A673 (cell line): ENCODE data around the gene SMAD3.
"Not testable (repeated sequence)": the region's sequence is repeated elsewhere in the genome, so short reads cannot be mapped to it uniquely, and the experiment has no call there.

Experiments used
- EZH2 ChIP-seq: fragments of 200-600 bp; sonication (generic); IDR thresholded peaks from 2 replicates; pipeline ENCODE4 v1.6.1; 2017; ENCODE audit warnings: borderline replicate concordance, low read depth, mild to moderate bottlenecking, mixed read lengths, antibody characterized with exemption, low read length; ENCODE audit not compliant: poor library complexity, severe bottlenecking
- TF ChIP-seq, protein P1 (sequence below): fragments of 300-800, 200-600 bp; sonication (generic); conservative IDR thresholded peaks from 2 replicates; pipeline ENCODE4 v1.5.1; 2017; ENCODE audit warnings: low read depth, mild to moderate bottlenecking, antibody characterized with exemption, low read length, moderate library complexity, mixed read lengths

DNA sequence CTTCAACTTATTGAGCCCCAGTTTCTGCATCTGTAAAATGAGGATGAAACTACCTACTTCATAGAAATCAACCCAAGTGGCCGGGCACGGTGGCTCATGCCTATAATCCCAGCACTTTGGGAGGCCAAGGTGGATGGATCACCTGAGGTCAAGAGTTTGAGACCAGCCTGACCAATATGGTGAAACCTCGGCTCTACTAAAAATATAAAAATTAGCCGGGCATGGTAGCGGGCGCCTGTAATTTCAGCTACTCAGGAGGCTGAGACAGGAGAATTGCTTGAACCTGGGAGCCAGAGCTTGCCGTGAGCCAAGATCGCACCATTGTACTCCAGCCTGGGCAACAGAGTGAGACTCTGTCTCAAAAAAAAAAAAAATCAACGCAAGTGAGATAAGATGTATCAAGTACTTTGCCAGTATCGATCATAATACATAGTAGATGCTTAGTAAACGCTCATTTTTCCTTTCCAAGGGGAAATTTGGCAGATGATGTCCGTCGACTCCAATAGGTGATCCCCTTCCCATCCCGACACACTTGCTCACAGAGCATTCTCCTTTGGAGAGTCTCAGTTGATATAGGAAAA is 10.2 kb downstream of the SMAD3 start:
- TF ChIP-seq, protein P1, sequence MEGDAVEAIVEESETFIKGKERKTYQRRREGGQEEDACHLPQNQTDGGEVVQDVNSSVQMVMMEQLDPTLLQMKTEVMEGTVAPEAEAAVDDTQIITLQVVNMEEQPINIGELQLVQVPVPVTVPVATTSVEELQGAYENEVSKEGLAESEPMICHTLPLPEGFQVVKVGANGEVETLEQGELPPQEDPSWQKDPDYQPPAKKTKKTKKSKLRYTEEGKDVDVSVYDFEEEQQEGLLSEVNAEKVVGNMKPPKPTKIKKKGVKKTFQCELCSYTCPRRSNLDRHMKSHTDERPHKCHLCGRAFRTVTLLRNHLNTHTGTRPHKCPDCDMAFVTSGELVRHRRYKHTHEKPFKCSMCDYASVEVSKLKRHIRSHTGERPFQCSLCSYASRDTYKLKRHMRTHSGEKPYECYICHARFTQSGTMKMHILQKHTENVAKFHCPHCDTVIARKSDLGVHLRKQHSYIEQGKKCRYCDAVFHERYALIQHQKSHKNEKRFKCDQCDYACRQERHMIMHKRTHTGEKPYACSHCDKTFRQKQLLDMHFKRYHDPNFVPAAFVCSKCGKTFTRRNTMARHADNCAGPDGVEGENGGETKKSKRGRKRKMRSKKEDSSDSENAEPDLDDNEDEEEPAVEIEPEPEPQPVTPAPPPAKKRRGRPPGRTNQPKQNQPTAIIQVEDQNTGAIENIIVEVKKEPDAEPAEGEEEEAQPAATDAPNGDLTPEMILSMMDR, result not testable (repeated sequence)
- TF ChIP-seq EZH2, result not testable (repeated sequence)
